ENCODE data around the gene QDPR.

The QDPR gene

GRCh38 chr4:17511950-17512795, at the start of gene QDPR:
Gene QDPR, minus strand, starts transcription at chr4:17512090. Its CDS starts 36 bp downstream, at chr4:17512054.
- peak; percentile 81 for DNase-seq (ENCODE audit: low read depth)
- H3K4me3 ChIP-seq (ENCODE audit: low read length), result peak within 1 kb of the TSS; percentile 77
- peak; percentile 35 for TF ChIP-seq CTCF (IDR thresholded peaks at IDR 0.05; ENCODE audit: insufficient read depth, low read depth, low read length, missing control alignments)

GRCh38 chr4:17561195-17561909, 49.5 kb upstream of the QDPR start:
- H3K4me3 ChIP-seq (ENCODE audit: low read length), result no peak overlapping the region
- peak; percentile 76 for DNase-seq (ENCODE audit: low read depth)
- TF ChIP-seq CTCF (IDR thresholded peaks at IDR 0.05; ENCODE audit: insufficient read depth, low read depth, low read length, missing control alignments), result no peak

GRCh38 chr4:17560065-17560673, 48.3 kb upstream of the QDPR start:
- no peak overlapping the region for H3K4me3 ChIP-seq (ENCODE audit: low read length)
- no peak for TF ChIP-seq CTCF (IDR thresholded peaks at IDR 0.05; ENCODE audit: insufficient read depth, low read depth, low read length, missing control alignments)
- DNase-seq (ENCODE audit: low read depth), result no peak

- no peak for DNase-seq (ENCODE audit: low read depth)
- TF ChIP-seq CTCF (IDR thresholded peaks at IDR 0.05; ENCODE audit: insufficient read depth, low read depth, low read length, missing control alignments), result no peak
- H3K4me3 ChIP-seq (ENCODE audit: low read length), result no peak overlapping the region
Measured at GRCh38 chr4:17559709-17560048, 47.8 kb upstream of the QDPR start.

- DNase-seq (ENCODE audit: low read depth), result no peak
- H3K4me3 ChIP-seq (ENCODE audit: low read length), result no peak overlapping the region
- TF ChIP-seq CTCF (IDR thresholded peaks at IDR 0.05; ENCODE audit: insufficient read depth, low read depth, low read length, missing control alignments), result no peak
Measured at GRCh38 chr4:17558941-17559708, 47.2 kb upstream of the QDPR start.

- DNase-seq (ENCODE audit: low read depth), result peak; percentile 45
- H3K4me3 ChIP-seq (ENCODE audit: low read length), result no peak overlapping the region
- TF ChIP-seq CTCF (IDR thresholded peaks at IDR 0.05; ENCODE audit: insufficient read depth, low read depth, low read length, missing control alignments), result no peak
Measured at GRCh38 chr4:17557880-17558279, 46.0 kb upstream of the QDPR start.

Measured in epithelial cell of esophagus (primary cell).